GM13976 (cell line): ENCODE data around the gene SLC18A2.

Experiments used
- DNase-seq: peaks from one replicate; pipeline ENCODE4 v3.0.0; 2012; ENCODE audit warnings: low spot score
- CTCF ChIP-seq: IDR thresholded peaks from 2 replicates; pipeline ENCODE4 v1.5.1; 2012; ENCODE audit warnings: borderline replicate concordance, mild to moderate bottlenecking; ENCODE audit not compliant: insufficient read depth; ENCODE audit errors: extremely low read depth, missing control alignments, control extremely low read depth
- in situ Hi-C: fragments of 300-500 bp; cut with MboI; formaldehyde crosslinking; loops from one replicate; pipeline ENCODE4 v1.12.0; 2022; ENCODE audit warnings: low sequenced_read_pairs, mixed read lengths, inconsistent platforms; ENCODE audit not compliant: unreplicated experiment

SLC18A2 gene

GRCh38 chr10:117254338-117254737, 13.4 kb downstream of the SLC18A2 start:
- no peak for TF ChIP-seq CTCF
- in situ Hi-C loops, result no loop called here
- no peak for DNase-seq

- in situ Hi-C loops, result no loop called here
- no peak for DNase-seq
- TF ChIP-seq CTCF, result no peak
Measured at GRCh38 chr10:117254774-117255735, 14.1 kb downstream of the SLC18A2 start.

GRCh38 chr10:117255835-117256460, 15.0 kb downstream of the SLC18A2 start:
- no peak for DNase-seq
- TF ChIP-seq CTCF, result no peak
- in situ Hi-C loops, result no loop called here

GRCh38 chr10:117256910-117257309, 16.0 kb downstream of the SLC18A2 start:
- DNase-seq, result no peak
- in situ Hi-C loops, result no loop called here
- TF ChIP-seq CTCF, result no peak

GRCh38 chr10:117257721-117258120, 16.8 kb downstream of the SLC18A2 start:
- in situ Hi-C loops, result no loop called here
- DNase-seq, result no peak

GRCh38 chr10:117259279-117259678, 18.4 kb downstream of the SLC18A2 start:
- no peak for TF ChIP-seq CTCF
- no peak for DNase-seq
- in situ Hi-C loops, result no loop called here

More at GRCh38 chr10:117257721-117258120, 16.8 kb downstream of the SLC18A2 start:
- TF ChIP-seq CTCF, result no peak
